CD4-positive, alpha-beta T cell (primary cell): Measurements from ENCODE around the gene DNAJC13. TPM values are rescaled to one million over a fixed set of nuclear protein-coding genes. Genes with fewer than 3 reads are reported as not detected.
A peak's percentile ranks its signal among the peaks of the same experiment; 100 is the strongest.

Experiments
- ATAC-seq: fragments of 200-7000 bp; cut with Tn5 transposase; one replicate; pipeline ENCODE4 v1.10.0; 2022; ENCODE audit warnings: mild to moderate bottlenecking; ENCODE audit not compliant: poor library complexity
- CTCF ChIA-PET: fragments of 350-600 bp; sonication (Branson Sonifier 250); formaldehyde crosslinking; loops from one replicate; lab custom pipeline; 2021; ENCODE audit warnings: antibody characterized with exemption, inconsistent platforms; lab: Charles Lee
- POLR2A ChIA-PET: fragments of 350-600 bp; sonication (Branson Sonifier 250); formaldehyde crosslinking; loops from one replicate; lab custom pipeline; 2021; ENCODE audit warnings: antibody characterized with exemption, inconsistent platforms; lab: Charles Lee
- DNase-seq, 14 experiments: peaks; one replicate each; pipeline ENCODE4 v3.0.0-alpha.2; 2013 to 2020; ENCODE audit warnings: mixed read lengths in 2 of 14
- H3K27ac ChIP-seq, 2 donors: one replicate each; pipeline versions ENCODE4 v1.5.1 to v1.7.0; 2013; ENCODE audit warnings: low read length in 2 of 2, low read depth in 1 of 2, mild to moderate bottlenecking in 1 of 2
- H3K27me3 ChIP-seq, 2 experiments: 1 replicate in 1 of 2; 2 replicates in 1 of 2; pipeline versions ENCODE4 v1.6.1 to v1.7.0; 2013; ENCODE audit warnings: low read length in 2 of 2, control low read depth in 1 of 2, mild to moderate bottlenecking in 1 of 2, moderate library complexity in 1 of 2; ENCODE audit not compliant: insufficient read depth in 2 of 2, control insufficient read depth in 1 of 2
- H3K36me3 ChIP-seq: one replicate; pipeline ENCODE4 v1.6.1; 2013; ENCODE audit warnings: low read length, control low read depth; ENCODE audit not compliant: insufficient read depth
- H3K4me1 ChIP-seq: one replicate; pipeline ENCODE4 v1.6.1; 2013; ENCODE audit warnings: low read length, control low read depth; ENCODE audit not compliant: insufficient read depth
- H3K4me3 ChIP-seq: one replicate; pipeline ENCODE4 v1.5.1; 2013; ENCODE audit warnings: mild to moderate bottlenecking, low read length, moderate library complexity
- H3K9me3 ChIP-seq, 2 experiments: 1 replicate in 1 of 2; 2 replicates in 1 of 2; pipeline versions ENCODE4 v1.6.1 to v1.7.0; 2013; ENCODE audit warnings: low read length in 2 of 2, mild to moderate bottlenecking in 2 of 2, control low read depth in 1 of 2, moderate library complexity in 1 of 2; ENCODE audit not compliant: control insufficient read depth in 1 of 2, insufficient read depth in 1 of 2
- H3K27ac Mint-ChIP-seq: one replicate; pipeline ENCODE4 v1.8.0; 2020; ENCODE audit warnings: mixed read lengths
- H3K27me3 Mint-ChIP-seq: one replicate; pipeline ENCODE4 v1.8.0; 2021; ENCODE audit warnings: mixed read lengths
- H3K36me3 Mint-ChIP-seq: one replicate; pipeline ENCODE4 v1.8.0; 2021; ENCODE audit warnings: low read depth, mixed read lengths
- H3K4me1 Mint-ChIP-seq: one replicate; pipeline ENCODE4 v1.8.0; 2021; ENCODE audit warnings: low read depth, mixed read lengths
- H3K4me3 Mint-ChIP-seq: one replicate; pipeline ENCODE4 v1.8.0; 2020; ENCODE audit warnings: mild to moderate bottlenecking, mixed read lengths
- H3K9me3 Mint-ChIP-seq: one replicate; pipeline ENCODE4 v1.8.0; 2020; ENCODE audit warnings: mixed read lengths
- CTCF ChIP-seq: fragments of 200-600 bp; IDR thresholded peaks from one replicate; pipeline ENCODE4 v1.8.0; 2022; ENCODE audit warnings: antibody characterized with exemption, mild to moderate bottlenecking
- intact Hi-C, 2 experiments: fragments of 100-400 bp; cut with DNase I in 1 of 2; cut with micrococcal nuclease in 1 of 2; formaldehyde crosslinking; loops; one replicate each; pipeline versions ENCODE4 v1.15.1 to v1.9.0; 2023 to 2025; cut with DNase I, micrococcal nuclease
- total RNA-seq, 174 experiments: library from RNA in 2 of 174; stranded (reverse) in 2 of 174; gene quantifications; one replicate each; pipeline ENCODE4 v1.2.3 and lab custom pipeline; 2021 to 2026

Gene DNAJC13
- total RNA-seq, 2 experiments from 2014 or later = 13.5 to 14.3 TPM

- Histone ChIP-seq H3K27ac (no peak overlapping the region), H3K4me1 (no peaks in the 10 kb centered on the region), H3K27me3 (no peaks in the 10 kb centered on the region), H3K36me3 (peaks cover 51% of the 10 kb centered on the region), H3K4me3 (no peak overlapping the region), H3K9me3 (no peaks in the 10 kb centered on the region)
- no peak for TF ChIP-seq CTCF
- Mint-ChIP-seq H3K4me3 (no peak overlapping the region), H3K36me3 (peaks cover 55% of the 10 kb centered on the region), H3K27ac (no peak overlapping the region), H3K27me3 (no peaks in the 10 kb centered on the region), H3K4me1 (no peaks in the 10 kb centered on the region), H3K9me3 (no peaks in the 10 kb centered on the region)
- intact Hi-C loops = no loop called here
- ChIA-PET CTCF (no interaction called here), POLR2A (no interaction called here)
- ATAC-seq (no peak), DNase-seq (no peak)
Measured at GRCh38 chr3:132539681-132540080, 122.4 kb downstream of the DNAJC13 start.

- Histone ChIP-seq H3K36me3 (peaks cover 31% of the 10 kb centered on the region), H3K4me1 (no peaks in the 10 kb centered on the region), H3K27ac (no peak overlapping the region), H3K9me3 (no peaks in the 10 kb centered on the region), H3K4me3 (no peak overlapping the region), H3K27me3 (no peaks in the 10 kb centered on the region)
- DNase-seq (no peak), ATAC-seq (no peak)
- H3K9me3 Mint-ChIP-seq = no peaks in the 10 kb centered on the region
- TF ChIP-seq CTCF = no peak
- ChIA-PET POLR2A (no interaction called here), CTCF (no interaction called here)
- intact Hi-C loops = no loop called here
- peaks cover 32% of the 10 kb centered on the region for H3K36me3 Mint-ChIP-seq
- no peaks in the 10 kb centered on the region for H3K4me1 Mint-ChIP-seq
- H3K27me3 Mint-ChIP-seq = no peaks in the 10 kb centered on the region
- H3K27ac Mint-ChIP-seq = no peak overlapping the region
- no peak overlapping the region for H3K4me3 Mint-ChIP-seq
Measured at GRCh38 chr3:132542577-132542976, 125.3 kb downstream of the DNAJC13 start.

GRCh38 chr3:132543011-132543739 lies 125.9 kb downstream of the DNAJC13 start:
- ATAC-seq = no peak
- H3K27ac Mint-ChIP-seq = no peak overlapping the region
- no peaks in the 10 kb centered on the region for H3K27me3 Mint-ChIP-seq

More at GRCh38 chr3:132543011-132543739, 125.9 kb downstream of the DNAJC13 start:
- intact Hi-C loops = no loop called here
- no peaks in the 10 kb centered on the region for H3K27me3 ChIP-seq
- H3K9me3 ChIP-seq = no peaks in the 10 kb centered on the region
- H3K4me1 ChIP-seq = no peaks in the 10 kb centered on the region
- peak in 2 of 14 experiments; percentile 20 to 25 for DNase-seq
- POLR2A ChIA-PET = no interaction called here
- H3K4me1 Mint-ChIP-seq = no peaks in the 10 kb centered on the region
- CTCF ChIA-PET = no interaction called here
- H3K27ac ChIP-seq = no peak overlapping the region
- peaks cover 27% of the 10 kb centered on the region for H3K36me3 ChIP-seq
- H3K36me3 Mint-ChIP-seq = peaks cover 26% of the 10 kb centered on the region
- H3K4me3 ChIP-seq = no peak overlapping the region
- no peak for TF ChIP-seq CTCF
- H3K9me3 Mint-ChIP-seq = no peaks in the 10 kb centered on the region
- H3K4me3 Mint-ChIP-seq = no peak overlapping the region
